Sigmoid colon (tissue), 7 donors: ENCODE measurements around the gene GSTO1. TPM values are rescaled to one million over a fixed set of nuclear protein-coding genes. Genes with fewer than 3 reads are reported as not detected.
"Not testable (repeated sequence)": the region's sequence is repeated elsewhere in the genome, so short reads cannot be mapped to it uniquely, and the experiment has no call there.

Source experiments
- DNase-seq: peaks from one replicate; pipeline ENCODE4 v3.0.0-alpha.2; 2019
- H3K27ac ChIP-seq, 4 donors: fragments of 200-600 bp; sonication (generic); one replicate each; pipeline ENCODE4 v1.5.1; 2016 to 2019; ENCODE audit warnings: mild to moderate bottlenecking in 1 of 4
- H3K27me3 ChIP-seq, 3 donors: fragments of 200-600 bp; sonication (generic); one replicate each; pipeline ENCODE4 v1.5.1; 2019; ENCODE audit warnings: mild to moderate bottlenecking in 1 of 3
- H3K36me3 ChIP-seq, 4 donors: fragments of 200-600 bp; sonication (generic); one replicate each; pipeline ENCODE4 v1.5.1; 2016 to 2019
- H3K4me1 ChIP-seq, 4 donors: fragments of 200-600 bp; sonication (generic); one replicate each; pipeline ENCODE4 v1.5.1; 2017 to 2019
- H3K4me3 ChIP-seq, 4 donors: fragments of 200-600 bp; sonication (generic); one replicate each; pipeline ENCODE4 v1.5.1; 2017 to 2019; ENCODE audit warnings: mild to moderate bottlenecking in 2 of 4, moderate library complexity in 1 of 4
- H3K9me3 ChIP-seq, 4 donors: fragments of 200-600 bp in 3 of 4; sonication (generic) in 3 of 4; one replicate each; pipeline versions ENCODE4 v1.5.1 to v1.6.1; 2013 to 2019
- CTCF ChIP-seq, 4 experiments: fragments of 450-650 bp in 3 of 4; fragments of 200-600 bp in 1 of 4; IDR thresholded peaks; one replicate each; pipeline ENCODE4 v1.5.1; 2016 to 2019; ENCODE audit warnings: antibody characterized with exemption in 4 of 4, mild to moderate bottlenecking in 3 of 4, moderate library complexity in 2 of 4
- EP300 ChIP-seq, 4 donors: sonication (generic); formaldehyde crosslinking; IDR thresholded peaks; one replicate each; pipeline ENCODE4 v1.6.1; 2017; ENCODE audit warnings: antibody characterized with exemption in 4 of 4
- POLR2A ChIP-seq, 2 donors: fragments of 450-650 bp; IDR thresholded peaks; one replicate each; pipeline ENCODE4 v1.6.1; 2016; ENCODE audit warnings: antibody characterized with exemption in 2 of 2, mild to moderate bottlenecking in 2 of 2, moderate library complexity in 2 of 2
- POLR2AphosphoS5 ChIP-seq, 4 donors: sonication (generic); formaldehyde crosslinking; IDR thresholded peaks; one replicate each; pipeline ENCODE4 v1.6.1; 2017; ENCODE audit warnings: antibody characterized with exemption in 4 of 4
- WGBS, 2 donors: extraction: QIAGEN DNeasy Blood & Tissue Kit; methylation state at CpG; one replicate each; pipeline ENCODE4 v1.1.7; 2013; 5-methylcytosine and 5-hydroxymethylcytosine counted together
- intact Hi-C: fragments of 100-400 bp; cut with DNase I; formaldehyde crosslinking; loops from one replicate; pipeline ENCODE4 v1.15.1; 2023
- polyA plus RNA-seq, 3 donors: library from polyadenylated mRNA; stranded (reverse); fragments of 200-250 nt; gene quantifications; one replicate each; pipeline ENCODE4 v1.2.3, GENCODE V29; 2013
- total RNA-seq, 4 donors: library from RNA; depleted of rRNA; stranded (reverse); fragments of >200 nt; gene quantifications; one replicate each; pipeline ENCODE4 v1.1.0, GENCODE V29; 2016
- donor health status: healthy with polysubstance abuse.
- donor health status: Bipolar disorder and iron deficiency.
- donor health status: healthy.

Gene GSTO1
- total and polyA plus RNA-seq, 7 donors: 77.5 to 189 (median 141) TPM

DNA sequence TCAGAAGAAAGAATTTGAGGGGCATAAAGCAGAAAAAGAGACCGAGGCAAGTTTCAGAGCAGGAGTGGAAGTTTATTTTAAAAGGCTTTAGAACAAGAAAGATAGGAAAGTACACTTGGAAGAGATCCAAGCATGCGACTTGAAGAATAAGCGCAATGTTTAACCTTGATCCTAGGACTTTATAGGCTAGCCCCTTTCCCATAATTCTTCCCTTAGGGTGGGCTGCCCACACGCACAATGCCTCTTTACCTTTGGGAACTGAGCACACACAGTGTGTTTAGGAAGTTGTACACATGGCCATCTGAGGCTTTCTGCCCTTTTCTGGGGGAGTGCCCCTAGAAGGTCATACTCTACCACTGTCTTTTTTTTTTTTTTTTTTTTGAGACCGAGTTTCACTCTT is 11.2 kb upstream of the GSTO1 start:
- no peak for TF ChIP-seq EP300 (IDR thresholded peaks at IDR 0.05)
- TF ChIP-seq CTCF (IDR thresholded peaks at IDR 0.05): no peak
- TF ChIP-seq POLR2A (IDR thresholded peaks at IDR 0.05): no peak
- no peak for TF ChIP-seq POLR2AphosphoS5 (IDR thresholded peaks at IDR 0.05)
- no peak for DNase-seq
- no peaks in the 10 kb centered on the region for H3K9me3 ChIP-seq
- no peaks in the 10 kb centered on the region for H3K36me3 ChIP-seq
- no peaks in the 10 kb centered on the region for H3K4me1 ChIP-seq
- intact Hi-C loops: no loop called here
- no peaks in the 10 kb centered on the region for H3K27me3 ChIP-seq
- WGBS, 2 donors: 74 to 80% methylated on average over 5 of the region's 5 CpGs
- H3K27ac ChIP-seq: no peak overlapping the region
- H3K4me3 ChIP-seq: no peak overlapping the region

- H3K4me3 ChIP-seq: no peak overlapping the region
- H3K9me3 ChIP-seq: no peaks in the 10 kb centered on the region
- TF ChIP-seq CTCF (IDR thresholded peaks at IDR 0.05) (no peak), POLR2A (IDR thresholded peaks at IDR 0.05) (no peak), POLR2AphosphoS5 (IDR thresholded peaks at IDR 0.05) (no peak), EP300 (IDR thresholded peaks at IDR 0.05) (no peak)
- 96 to 97% methylated on average over 34 of the region's 34 CpGs for WGBS, 2 donors
- no peak for DNase-seq
- no peaks in the 10 kb centered on the region for H3K4me1 ChIP-seq
- H3K27me3 ChIP-seq: no peaks in the 10 kb centered on the region
- intact Hi-C loops: no loop called here
- H3K36me3 ChIP-seq: no peaks in the 10 kb centered on the region
- no peak overlapping the region for H3K27ac ChIP-seq
These were observed 9.5 kb upstream of the GSTO1 start for GRCh38 chr10:104245066-104245632.

- intact Hi-C loops: no loop called here
- Histone ChIP-seq H3K4me3 (no peak overlapping the region), H3K36me3 (no peaks in the 10 kb centered on the region), H3K27ac (no peak overlapping the region), H3K4me1 (no peaks in the 10 kb centered on the region), H3K9me3 (no peaks in the 10 kb centered on the region), H3K27me3 (no peaks in the 10 kb centered on the region)
- no peak for TF ChIP-seq POLR2A (IDR thresholded peaks at IDR 0.05)
- DNase-seq: no peak
- 60 to 67% methylated on average over 2 of the region's 2 CpGs for WGBS, 2 donors
These were observed 7.7 kb upstream of the GSTO1 start for GRCh38 chr10:104246976-104247375.

- intact Hi-C loops: no loop called here
- TF ChIP-seq POLR2A (IDR thresholded peaks at IDR 0.05) (no peak), EP300 (IDR thresholded peaks at IDR 0.05) (no peak), POLR2AphosphoS5 (IDR thresholded peaks at IDR 0.05) (no peak), CTCF (IDR thresholded peaks at IDR 0.05) (no peak)
- DNase-seq: no peak
- Histone ChIP-seq H3K9me3 (no peaks in the 10 kb centered on the region), H3K27me3 (no peaks in the 10 kb centered on the region), H3K4me3 (no peak overlapping the region), H3K36me3 (no peaks in the 10 kb centered on the region), H3K4me1 (no peaks in the 10 kb centered on the region), H3K27ac (no peak overlapping the region)
- 51 to 84% methylated on average over 3 of the region's 3 CpGs for WGBS, 2 donors
These were observed 7.1 kb upstream of the GSTO1 start for GRCh38 chr10:104247513-104248146.

- intact Hi-C loops, H3K4me1 ChIP-seq, H3K4me3 ChIP-seq, H3K27ac ChIP-seq, H3K27me3 ChIP-seq, H3K9me3 ChIP-seq, H3K36me3 ChIP-seq, DNase-seq: not testable (repeated sequence)
- 76 to 81% methylated on average over 11 of the region's 11 CpGs for WGBS, 2 donors
These were observed 5.8 kb upstream of the GSTO1 start for GRCh38 chr10:104248931-104249330.

GRCh38 chr10:104250371-104250770 is 4.3 kb upstream of the GSTO1 start:
- intact Hi-C loops: loop anchor here (10.0 kb wide), 1 partner anchor 336 kb away; the partner anchor contains the start of gene STN1

More at GRCh38 chr10:104250371-104250770, 4.3 kb upstream of the GSTO1 start:
- H3K4me3 ChIP-seq: no peak overlapping the region
- WGBS, 2 donors: 14 to 34% methylated on average over 1 of the region's 1 CpG
- H3K27ac ChIP-seq: no peak overlapping the region
- peaks cover 0 to 9% (median 3%) of the 10 kb centered on the region in 4 donors for H3K4me1 ChIP-seq
- H3K27me3 ChIP-seq: no peaks in the 10 kb centered on the region
- no peak for DNase-seq
- no peak for TF ChIP-seq EP300 (IDR thresholded peaks at IDR 0.05)
- no peak for TF ChIP-seq CTCF (IDR thresholded peaks at IDR 0.05)
- no peaks in the 10 kb centered on the region for H3K9me3 ChIP-seq
- no peaks in the 10 kb centered on the region for H3K36me3 ChIP-seq
